Measurements from ENCODE around the gene CD226.

GRCh38 chr18:69944436-69944835, 3.2 kb downstream of the CD226 start:
- TF ChIP-seq ZNF8 (CRISPR knock-in tag; IDR thresholded peaks at IDR 0.05) (no peak), GLIS3 (CRISPR knock-in tag; IDR thresholded peaks at IDR 0.05) (no peak), PATZ1 (CRISPR knock-in tag; IDR thresholded peaks at IDR 0.05; ENCODE audit: borderline replicate concordance) (no peak), ZFP30 (CRISPR knock-in tag; IDR thresholded peaks at IDR 0.05) (no peak), ESRRG (CRISPR knock-in tag; IDR thresholded peaks at IDR 0.05) (no peak), CSRNP3 (CRISPR knock-in tag; IDR thresholded peaks at IDR 0.05) (no peak), RARB (CRISPR knock-in tag; IDR thresholded peaks at IDR 0.05) (no peak), ZNF70 (CRISPR knock-in tag; IDR thresholded peaks at IDR 0.05) (no peak), ARNTL (CRISPR knock-in tag; IDR thresholded peaks at IDR 0.05; ENCODE audit: borderline replicate concordance, low read depth) (no peak), ZFP3 (CRISPR knock-in tag; IDR thresholded peaks at IDR 0.05) (no peak), ZNF565 (CRISPR knock-in tag; conservative IDR thresholded peaks at IDR 0.05; ENCODE audit: low read depth) (no peak), POU6F1 (CRISPR knock-in tag; IDR thresholded peaks at IDR 0.05; ENCODE audit: borderline replicate concordance, low read depth) (no peak)
